SK-N-SH (cell line): ENCODE measurements around the gene HOXD10.

Experiments
- ELF1 ChIP-seq: IDR thresholded peaks from 2 replicates; pipeline ENCODE4 v1.4.0; 2012
- EZH2phosphoT487 ChIP-seq: fragments of 200-600 bp; sonication (generic); IDR thresholded peaks from 2 replicates; pipeline ENCODE4 v1.6.1; 2017; ENCODE audit warnings: low read depth, mixed run types, mild to moderate bottlenecking, antibody characterized with exemption, moderate library complexity, borderline replicate concordance
- FOXJ3 ChIP-seq: sonication (generic); formaldehyde crosslinking; IDR thresholded peaks from 2 replicates; pipeline ENCODE4 v1.5.1; 2020; ENCODE audit warnings: mild to moderate bottlenecking, missing genetic modification reagents
- FOXM1 ChIP-seq: IDR thresholded peaks from 2 replicates; pipeline ENCODE4 v1.4.0; 2012; ENCODE audit warnings: low read depth, mild to moderate bottlenecking
- MEF2A ChIP-seq: IDR thresholded peaks from 2 replicates; pipeline ENCODE4 v1.4.0; 2012; ENCODE audit warnings: low read depth, borderline replicate concordance
- PBX3 ChIP-seq: IDR thresholded peaks from 2 replicates; pipeline ENCODE4; 2012
- RAD21 ChIP-seq: IDR thresholded peaks from 2 replicates; pipeline ENCODE4 v1.6.1; 2012; ENCODE audit warnings: mild to moderate bottlenecking, low read length
- ZBTB33 ChIP-seq: IDR thresholded peaks from 2 replicates; pipeline ENCODE4 v1.4.0; 2012; ENCODE audit warnings: low read depth, borderline replicate concordance
- TF ChIP-seq, protein P1 (sequence below): fragments of 200-600 bp; sonication (generic); IDR thresholded peaks from 2 replicates; pipeline ENCODE4 v1.6.1; 2017; ENCODE audit warnings: antibody characterized with exemption, mild to moderate bottlenecking, moderate library complexity

DNA sequence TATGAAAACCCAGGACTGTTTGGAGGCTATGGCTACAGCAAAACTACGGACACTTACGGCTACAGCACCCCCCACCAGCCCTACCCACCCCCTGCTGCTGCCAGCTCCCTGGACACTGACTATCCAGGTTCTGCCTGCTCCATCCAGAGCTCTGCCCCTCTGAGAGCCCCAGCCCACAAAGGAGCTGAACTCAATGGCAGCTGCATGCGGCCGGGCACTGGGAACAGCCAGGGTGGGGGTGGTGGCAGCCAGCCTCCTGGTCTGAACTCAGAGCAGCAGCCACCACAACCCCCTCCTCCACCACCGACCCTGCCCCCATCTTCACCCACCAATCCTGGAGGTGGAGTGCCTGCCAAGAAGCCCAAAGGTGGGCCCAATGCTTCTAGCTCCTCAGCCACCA lies 52.6 kb downstream of the HOXD10 start:
- TF ChIP-seq ZBTB33, result no peak
- TF ChIP-seq, protein P1, sequence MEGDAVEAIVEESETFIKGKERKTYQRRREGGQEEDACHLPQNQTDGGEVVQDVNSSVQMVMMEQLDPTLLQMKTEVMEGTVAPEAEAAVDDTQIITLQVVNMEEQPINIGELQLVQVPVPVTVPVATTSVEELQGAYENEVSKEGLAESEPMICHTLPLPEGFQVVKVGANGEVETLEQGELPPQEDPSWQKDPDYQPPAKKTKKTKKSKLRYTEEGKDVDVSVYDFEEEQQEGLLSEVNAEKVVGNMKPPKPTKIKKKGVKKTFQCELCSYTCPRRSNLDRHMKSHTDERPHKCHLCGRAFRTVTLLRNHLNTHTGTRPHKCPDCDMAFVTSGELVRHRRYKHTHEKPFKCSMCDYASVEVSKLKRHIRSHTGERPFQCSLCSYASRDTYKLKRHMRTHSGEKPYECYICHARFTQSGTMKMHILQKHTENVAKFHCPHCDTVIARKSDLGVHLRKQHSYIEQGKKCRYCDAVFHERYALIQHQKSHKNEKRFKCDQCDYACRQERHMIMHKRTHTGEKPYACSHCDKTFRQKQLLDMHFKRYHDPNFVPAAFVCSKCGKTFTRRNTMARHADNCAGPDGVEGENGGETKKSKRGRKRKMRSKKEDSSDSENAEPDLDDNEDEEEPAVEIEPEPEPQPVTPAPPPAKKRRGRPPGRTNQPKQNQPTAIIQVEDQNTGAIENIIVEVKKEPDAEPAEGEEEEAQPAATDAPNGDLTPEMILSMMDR, result no peak
- no peak for TF ChIP-seq EZH2phosphoT487
- no peak for TF ChIP-seq ELF1
- TF ChIP-seq FOXJ3 (CRISPR knock-in tag), result no peak
- no peak for TF ChIP-seq PBX3
- no peak for TF ChIP-seq FOXM1
- TF ChIP-seq RAD21, result no peak
- TF ChIP-seq MEF2A, result no peak
